Mesenchymal stem cell (in vitro differentiated cells and primary cell): ENCODE measurements around the gene MAP1LC3A.
A peak's percentile ranks its signal among the peaks of the same experiment; 100 is the strongest.

Source experiments
- DNase-seq: peaks from one replicate; pipeline ENCODE4 v3.0.0-alpha.2; 2013
- H2AFZ ChIP-seq: one replicate; pipeline ENCODE4 v1.6.1; 2013; ENCODE audit warnings: low read depth, mild to moderate bottlenecking, control low read depth, inconsistent platforms, low read length, moderate library complexity
- H2AK5ac ChIP-seq: 2 replicates; pipeline ENCODE4 v1.6.1; 2013; ENCODE audit warnings: low read length, moderate library complexity, mild to moderate bottlenecking, inconsistent platforms; ENCODE audit not compliant: severe bottlenecking
- H2BK120ac ChIP-seq: one replicate; pipeline ENCODE4 v1.6.1; 2013; ENCODE audit warnings: low read depth, mild to moderate bottlenecking, inconsistent platforms, low read length, moderate library complexity
- H2BK12ac ChIP-seq, 2 experiments: one replicate each; pipeline ENCODE4 v1.6.1; 2013; ENCODE audit warnings: inconsistent platforms in 2 of 2, low read length in 2 of 2, mild to moderate bottlenecking in 2 of 2, moderate library complexity in 2 of 2, control low read depth in 1 of 2
- H2BK15ac ChIP-seq: one replicate; pipeline ENCODE4 v1.6.1; 2013; ENCODE audit warnings: mild to moderate bottlenecking, low read depth, inconsistent platforms; ENCODE audit not compliant: poor library complexity, severe bottlenecking
- H2BK5ac ChIP-seq: 2 replicates; pipeline ENCODE4 v1.6.1; 2013; ENCODE audit warnings: low read depth, mild to moderate bottlenecking, low read length, control low read depth, inconsistent platforms; ENCODE audit not compliant: poor library complexity, severe bottlenecking
- H3K14ac ChIP-seq, 2 experiments: one replicate each; pipeline ENCODE4 v1.6.1; 2013; ENCODE audit warnings: inconsistent platforms in 2 of 2, low read length in 2 of 2, control low read depth in 1 of 2, mild to moderate bottlenecking in 1 of 2, moderate library complexity in 1 of 2
- H3K18ac ChIP-seq, 2 experiments: one replicate each; pipeline ENCODE4 v1.6.1; 2013; ENCODE audit warnings: inconsistent platforms in 2 of 2, low read length in 2 of 2, control low read depth in 1 of 2, low read depth in 1 of 2, mild to moderate bottlenecking in 1 of 2
- H3K23ac ChIP-seq, 2 experiments: one replicate each; pipeline ENCODE4 v1.6.1; 2013; ENCODE audit warnings: inconsistent platforms in 2 of 2, low read length in 2 of 2, mild to moderate bottlenecking in 2 of 2, moderate library complexity in 2 of 2, control low read depth in 1 of 2
- H3K27ac ChIP-seq: 2 replicates; pipeline ENCODE4 v1.5.1; 2013; ENCODE audit warnings: mild to moderate bottlenecking, moderate library complexity, low read length, control low read depth, inconsistent platforms; ENCODE audit not compliant: poor library complexity, severe bottlenecking
- H3K27me3 ChIP-seq, 2 experiments: 2 replicates each; pipeline versions ENCODE4 v1.6.1 to v1.7.0; 2013; ENCODE audit warnings: low read length in 2 of 2, mild to moderate bottlenecking in 2 of 2, moderate library complexity in 2 of 2, control low read depth in 1 of 2, inconsistent platforms in 1 of 2; ENCODE audit not compliant: control insufficient read depth in 1 of 2, insufficient read depth in 1 of 2
- H3K36me3 ChIP-seq, 2 experiments: 2 replicates each; pipeline versions ENCODE4 v1.6.1 to v1.7.0; 2013; ENCODE audit warnings: low read length in 2 of 2, control low read depth in 1 of 2, inconsistent platforms in 1 of 2, low read depth in 1 of 2, mild to moderate bottlenecking in 1 of 2; ENCODE audit not compliant: insufficient read depth in 2 of 2, control insufficient read depth in 1 of 2
- H3K4ac ChIP-seq, 2 experiments: one replicate each; pipeline ENCODE4 v1.6.1; 2013; ENCODE audit warnings: inconsistent platforms in 2 of 2, low read length in 2 of 2, mild to moderate bottlenecking in 2 of 2, moderate library complexity in 2 of 2, control low read depth in 1 of 2, low read depth in 1 of 2
- H3K4me1 ChIP-seq: 2 replicates; pipeline ENCODE4 v1.6.1; 2013; ENCODE audit warnings: low read depth, low read length, control low read depth; ENCODE audit not compliant: control insufficient read depth, insufficient read depth
- H3K4me2 ChIP-seq: 2 replicates; pipeline ENCODE4 v1.6.1; 2013; ENCODE audit warnings: low read length, mild to moderate bottlenecking, inconsistent platforms; ENCODE audit not compliant: poor library complexity, severe bottlenecking
- H3K4me3 ChIP-seq, 2 experiments: 2 replicates each; pipeline versions ENCODE4 v1.5.1 to v1.7.0; 2013; ENCODE audit warnings: low read length in 2 of 2, mild to moderate bottlenecking in 2 of 2, control low read depth in 1 of 2, low read depth in 1 of 2; ENCODE audit not compliant: insufficient read depth in 1 of 2
- H3K79me1 ChIP-seq: replicated peaks from 2 replicates; pipeline ENCODE4 v1.6.1; 2013; ENCODE audit warnings: mild to moderate bottlenecking, control low read depth, low read length, inconsistent platforms; ENCODE audit not compliant: poor library complexity, severe bottlenecking
- H3K9ac ChIP-seq: 2 replicates; pipeline ENCODE4 v1.7.0; 2013; ENCODE audit warnings: mild to moderate bottlenecking, low read length, moderate library complexity
- H3K9me3 ChIP-seq: 2 replicates; pipeline ENCODE4 v1.7.0; 2013; ENCODE audit warnings: mild to moderate bottlenecking, low read length; ENCODE audit not compliant: control insufficient read depth
- H4K8ac ChIP-seq: one replicate; pipeline ENCODE4 v1.6.1; 2013; ENCODE audit warnings: inconsistent platforms, mild to moderate bottlenecking, low read length, moderate library complexity
- H4K91ac ChIP-seq: one replicate; pipeline ENCODE4 v1.6.1; 2013; ENCODE audit warnings: mild to moderate bottlenecking, low read length, inconsistent platforms
- WGBS: methylation state at CpG from one replicate; pipeline ENCODE4 v1.1.7; 2013; ENCODE audit warnings: mixed read lengths; 5-methylcytosine and 5-hydroxymethylcytosine counted together

The MAP1LC3A gene

GRCh38 chr20:34537651-34538050, 20.9 kb upstream of the MAP1LC3A start:
- Histone ChIP-seq H2BK5ac (no peak overlapping the region), H3K23ac (no peak overlapping the region), H3K14ac (no peak overlapping the region), H2BK12ac (no peak overlapping the region), H2AFZ (no peak overlapping the region), H3K36me3 (peaks cover 86 to 91% of the 10 kb centered on the region in 2 experiments), H3K27me3 (no peaks in the 10 kb centered on the region), H4K91ac (no peak overlapping the region), H3K4me2 (no peak overlapping the region), H3K27ac (no peak overlapping the region), H2BK15ac (no peak overlapping the region), H3K18ac (no peak overlapping the region), H3K79me1 (peaks cover 38% of the 10 kb centered on the region), H2BK120ac (no peak overlapping the region), H2AK5ac (no peak overlapping the region), H3K4me3 (no peak overlapping the region), H4K8ac (no peak overlapping the region), H3K4ac (no peak overlapping the region), H3K9me3 (no peaks in the 10 kb centered on the region), H3K9ac (no peak overlapping the region), H3K4me1 (peaks cover 3% of the 10 kb centered on the region)
- WGBS, result 96% methylated on average over 8 of the region's 8 CpGs
- no peak for DNase-seq

- peak overlapping the region; percentile 61 for H3K9ac ChIP-seq
- H3K9me3 ChIP-seq, result no peaks in the 10 kb centered on the region
- no peak overlapping the region for H3K27ac ChIP-seq
- H4K8ac ChIP-seq, result no peak overlapping the region
- H4K91ac ChIP-seq, result no peak overlapping the region
- no peak overlapping the region for H2BK12ac ChIP-seq
- no peak overlapping the region for H2AFZ ChIP-seq
- H2BK120ac ChIP-seq, result no peak overlapping the region
- H2BK5ac ChIP-seq, result no peak overlapping the region
- no peaks in the 10 kb centered on the region for H3K27me3 ChIP-seq
- H2BK15ac ChIP-seq, result no peak overlapping the region
- H3K4ac ChIP-seq, result no peak overlapping the region
- no peaks in the 10 kb centered on the region for H3K4me1 ChIP-seq
- no peak overlapping the region for H2AK5ac ChIP-seq
- H3K18ac ChIP-seq, result no peak overlapping the region
- H3K14ac ChIP-seq, result no peak overlapping the region
- DNase-seq, result peak; percentile 67
- 63% methylated on average over 5 of the region's 5 CpGs for WGBS
- peaks cover 79 to 83% of the 10 kb centered on the region in 2 experiments for H3K36me3 ChIP-seq
- peaks cover 33% of the 10 kb centered on the region for H3K79me1 ChIP-seq
- H3K23ac ChIP-seq, result no peak overlapping the region
- no peak overlapping the region for H3K4me3 ChIP-seq
- no peak overlapping the region for H3K4me2 ChIP-seq
These were observed 19.8 kb upstream of the MAP1LC3A start for GRCh38 chr20:34538671-34539123.

GRCh38 chr20:34539756-34540155, 18.8 kb upstream of the MAP1LC3A start:
- Histone ChIP-seq H3K23ac (no peak overlapping the region), H3K4me2 (no peak overlapping the region), H3K4ac (no peak overlapping the region), H3K36me3 (peaks cover 74 to 75% of the 10 kb centered on the region in 2 experiments), H3K9me3 (no peaks in the 10 kb centered on the region), H2BK5ac (no peak overlapping the region), H2AFZ (no peak overlapping the region), H3K9ac (no peak overlapping the region), H3K27ac (no peak overlapping the region), H4K8ac (no peak overlapping the region), H2AK5ac (no peak overlapping the region), H2BK120ac (no peak overlapping the region), H3K79me1 (peaks cover 26% of the 10 kb centered on the region), H4K91ac (no peak overlapping the region), H2BK15ac (no peak overlapping the region), H3K4me3 (no peak overlapping the region), H3K14ac (no peak overlapping the region), H3K27me3 (no peaks in the 10 kb centered on the region), H3K18ac (no peak overlapping the region), H3K4me1 (peaks cover 3% of the 10 kb centered on the region), H2BK12ac (no peak overlapping the region)
- no peak for DNase-seq
- 96% methylated on average over 6 of the region's 8 CpGs for WGBS

GRCh38 chr20:34540596-34541263, 17.8 kb upstream of the MAP1LC3A start:
- no peak overlapping the region for H3K18ac ChIP-seq
- no peak overlapping the region for H2AFZ ChIP-seq
- H3K27me3 ChIP-seq, result no peaks in the 10 kb centered on the region
- H3K79me1 ChIP-seq, result peaks cover 19% of the 10 kb centered on the region
- peaks cover 3% of the 10 kb centered on the region for H3K4me1 ChIP-seq
- H2BK15ac ChIP-seq, result no peak overlapping the region
- no peak overlapping the region for H3K14ac ChIP-seq
- no peak overlapping the region for H4K91ac ChIP-seq
- no peak overlapping the region for H2BK120ac ChIP-seq
- H3K27ac ChIP-seq, result no peak overlapping the region
- no peak overlapping the region for H3K9ac ChIP-seq
- H3K36me3 ChIP-seq, result peaks cover 64 to 65% of the 10 kb centered on the region in 2 experiments
- 97% methylated on average over 15 of the region's 15 CpGs for WGBS
- H2BK5ac ChIP-seq, result no peak overlapping the region
- H3K4me2 ChIP-seq, result no peak overlapping the region
- no peak overlapping the region for H2BK12ac ChIP-seq
- H2AK5ac ChIP-seq, result no peak overlapping the region
- no peaks in the 10 kb centered on the region for H3K9me3 ChIP-seq
- H3K4me3 ChIP-seq, result no peak overlapping the region
- no peak overlapping the region for H4K8ac ChIP-seq
- H3K4ac ChIP-seq, result no peak overlapping the region
- H3K23ac ChIP-seq, result no peak overlapping the region
- DNase-seq, result no peak
